ENCODE results near the gene CA7. TPM values are rescaled to one million over a fixed set of nuclear protein-coding genes. Genes with fewer than 3 reads are reported as not detected.

CA7 gene
- total and polyA plus RNA-seq, 2 experiments from 2014 or later = 0.65 TPM; not detected in 1

DNA sequence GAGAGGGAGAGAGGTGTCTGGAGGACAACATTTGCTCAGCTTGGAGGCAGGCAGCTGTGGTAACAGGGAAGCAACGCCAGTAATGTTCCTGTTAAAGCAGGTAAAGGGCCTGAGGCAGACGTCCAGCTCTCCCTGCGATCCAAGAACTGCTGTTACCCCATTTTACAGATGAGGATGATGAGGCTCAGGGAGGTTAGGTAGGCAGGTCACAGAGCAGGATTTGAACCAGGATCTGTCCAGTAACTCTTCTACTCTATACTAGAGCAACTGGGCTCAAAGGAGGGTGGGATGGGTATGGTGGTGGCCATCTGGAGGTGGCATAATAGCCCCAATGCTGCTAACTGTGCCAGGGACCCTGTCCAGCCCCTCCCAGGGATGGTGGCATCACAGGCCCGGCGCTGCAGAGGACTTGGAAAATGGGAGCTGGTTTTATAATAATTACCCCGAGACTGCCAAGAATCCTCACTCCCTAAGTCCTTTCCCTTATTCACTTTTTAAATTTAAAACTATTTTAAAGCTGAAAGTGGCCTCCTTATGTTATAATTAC lies 12.0 kb downstream of the CA7 start:
- Histone ChIP-seq H3K27me3 (replicated peaks; ENCODE audit: insufficient read depth) (0 out of 2 replicates have a peak, but pooled peaks cover 4% of the 10 kb centered on the region), H3K27ac (no peak overlapping the region), H3K9me2 (ENCODE audit: insufficient read depth) (no peaks in the 10 kb centered on the region), H4K20me1 (ENCODE audit: insufficient read depth) (no peaks in the 10 kb centered on the region), H3K4me1 (ENCODE audit: insufficient read depth) (no peaks in the 10 kb centered on the region), H3K4me3 (no peak overlapping the region), H3K36me3 (ENCODE audit: low read depth) (no peaks in the 10 kb centered on the region), H2AFZ (no peak overlapping the region), H3K9ac (no peak overlapping the region), H3K79me2 (ENCODE audit: insufficient read depth) (no peaks in the 10 kb centered on the region), H3K4me2 (ENCODE audit: unreplicated experiment) (no peak overlapping the region), H3K9me3 (ENCODE audit: low read depth) (no peaks in the 10 kb centered on the region), H3F3A (ENCODE audit: insufficient read depth) (no peaks in the 10 kb centered on the region)
- no peak for TF ChIP-seq EZH2phosphoT487 (IDR thresholded peaks at IDR 0.05; ENCODE audit: insufficient read depth, low read depth)
- no peak for TF ChIP-seq EZH2 (IDR thresholded peaks at IDR 0.05; ENCODE audit: insufficient read depth, poor library complexity, severe bottlenecking)
- in situ Hi-C loops (cut with MboI) = loop anchor here (25.0 kb wide), 1 partner anchor 444 kb away; no protein-coding TSS in a partner anchor
- 74 to 76% methylated on average over 6 of the region's 6 CpGs for WGBS, 2 experiments (ENCODE audit: low coverage in 1 of 2, low lambda C conversion rate in 2 of 2, missing lambda C conversion rate in 2 of 2)
- DNase-seq = no peak

DNA sequence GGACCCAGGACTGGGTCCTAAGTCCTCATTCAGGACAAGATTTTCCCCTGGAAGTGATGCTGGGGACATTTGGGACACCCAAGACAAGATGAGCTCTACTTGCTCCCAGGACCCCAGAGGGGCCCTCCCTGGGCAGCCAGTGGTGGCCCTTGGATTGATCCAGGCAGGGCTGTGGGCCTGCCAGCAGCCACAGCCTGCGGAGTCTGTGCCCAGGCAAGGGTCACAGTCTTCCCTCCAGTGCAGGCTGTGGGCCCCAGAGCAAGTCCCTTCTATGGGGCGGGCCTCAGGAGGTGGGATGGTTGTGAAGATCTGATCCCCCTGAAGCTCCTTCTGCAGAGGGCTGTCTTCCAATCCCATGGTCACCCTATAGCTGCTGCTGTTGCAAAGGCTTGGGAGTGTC lies 12.6 kb downstream of the CA7 start:
- H3K9me2 ChIP-seq (ENCODE audit: insufficient read depth) = no peaks in the 10 kb centered on the region
- H3K36me3 ChIP-seq (ENCODE audit: low read depth) = no peaks in the 10 kb centered on the region
- no peaks in the 10 kb centered on the region for H3F3A ChIP-seq (ENCODE audit: insufficient read depth)
- no peaks in the 10 kb centered on the region for H4K20me1 ChIP-seq (ENCODE audit: insufficient read depth)
- no peaks in the 10 kb centered on the region for H3K4me1 ChIP-seq (ENCODE audit: insufficient read depth)
- no peak for DNase-seq
- no peak overlapping the region for H3K9ac ChIP-seq
- no peaks in the 10 kb centered on the region for H3K79me2 ChIP-seq (ENCODE audit: insufficient read depth)
- H2AFZ ChIP-seq = no peak overlapping the region
- in situ Hi-C loops (cut with MboI) = loop anchor here (25.0 kb wide), 1 partner anchor 444 kb away; no protein-coding TSS in a partner anchor
- no peak overlapping the region for H3K27ac ChIP-seq
- H3K4me3 ChIP-seq = no peak overlapping the region
- 0 out of 2 replicates have a peak, but pooled peaks cover 4% of the 10 kb centered on the region for H3K27me3 ChIP-seq (replicated peaks; ENCODE audit: insufficient read depth)
- no peak for TF ChIP-seq EZH2 (IDR thresholded peaks at IDR 0.05; ENCODE audit: insufficient read depth, poor library complexity, severe bottlenecking)
- no peak for TF ChIP-seq EZH2phosphoT487 (IDR thresholded peaks at IDR 0.05; ENCODE audit: insufficient read depth, low read depth)
- no peak overlapping the region for H3K4me2 ChIP-seq (ENCODE audit: unreplicated experiment)
- 88 to 90% methylated on average over 2 of the region's 2 CpGs for WGBS, 2 experiments (ENCODE audit: low coverage in 1 of 2, low lambda C conversion rate in 2 of 2, missing lambda C conversion rate in 2 of 2)
- no peaks in the 10 kb centered on the region for H3K9me3 ChIP-seq (ENCODE audit: low read depth)

DNA sequence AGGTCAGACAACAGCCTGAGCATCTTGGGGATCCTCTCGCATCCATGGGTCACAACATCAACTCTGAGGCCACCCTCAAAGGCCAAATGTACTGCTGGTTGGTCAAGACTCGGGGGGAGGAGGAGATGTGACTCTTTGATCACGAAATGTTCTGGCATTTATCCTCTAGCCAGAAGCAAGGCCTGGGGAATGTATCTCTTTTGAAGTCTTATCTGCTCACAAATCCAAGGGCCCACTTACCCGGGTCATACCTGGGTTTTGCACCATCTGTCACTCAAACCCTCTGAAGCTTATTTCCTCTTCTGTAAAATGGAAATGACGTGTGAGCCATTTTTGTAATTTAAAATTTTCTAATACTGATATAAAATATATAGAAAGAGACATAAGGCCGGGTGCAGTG lies 13.2 kb downstream of the CA7 start:
- 47 to 58% methylated on average over 6 of the region's 6 CpGs for whole genome bisulfite sequencing, 2 experiments (ENCODE audit: low coverage in 1 of 2, low lambda C conversion rate in 2 of 2, missing lambda C conversion rate in 2 of 2)
- H3K79me2 ChIP-seq (ENCODE audit: insufficient read depth) = no peaks in the 10 kb centered on the region

DNA sequence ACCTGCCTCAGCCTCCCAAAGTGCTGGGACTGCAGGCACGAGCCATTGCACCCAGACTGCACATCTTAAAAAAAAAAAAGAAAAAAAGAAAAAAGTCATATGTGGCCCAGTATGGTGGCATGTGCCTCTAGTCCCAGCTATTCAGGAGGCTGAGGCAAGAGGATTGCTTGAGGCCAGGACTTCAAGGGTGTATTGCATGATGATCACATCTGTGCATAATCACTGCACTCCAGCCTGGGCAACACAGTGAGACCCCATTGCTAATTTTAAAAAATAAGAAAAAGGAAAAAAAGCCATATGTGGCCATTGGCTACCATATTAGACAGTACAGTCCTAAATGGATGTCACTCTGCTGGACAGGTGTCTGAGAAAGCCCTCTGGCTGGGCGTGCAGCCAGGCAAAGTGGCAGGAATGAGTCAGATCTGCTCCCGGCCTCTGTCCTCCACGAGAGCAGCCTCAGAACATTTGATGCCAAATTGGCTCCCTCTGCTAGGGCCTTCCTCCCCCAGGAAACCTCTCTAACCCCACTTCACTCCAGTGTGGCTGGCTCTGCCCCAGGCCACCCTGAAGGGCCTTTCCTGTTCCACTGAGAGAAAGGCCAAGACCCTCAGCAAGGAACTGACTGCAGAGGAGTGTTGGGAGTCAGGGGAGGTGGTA lies 14.7 kb downstream of the CA7 start:
- Histone ChIP-seq H3K4me2 (ENCODE audit: unreplicated experiment) (no peak overlapping the region), H3K4me1 (ENCODE audit: insufficient read depth) (no peaks in the 10 kb centered on the region), H3K9me2 (ENCODE audit: insufficient read depth) (no peaks in the 10 kb centered on the region), H4K20me1 (ENCODE audit: insufficient read depth) (no peaks in the 10 kb centered on the region), H3K36me3 (ENCODE audit: low read depth) (no peaks in the 10 kb centered on the region), H2AFZ (no peak overlapping the region), H3F3A (ENCODE audit: insufficient read depth) (no peaks in the 10 kb centered on the region), H3K27me3 (replicated peaks; ENCODE audit: insufficient read depth) (no peaks in the 10 kb centered on the region), H3K4me3 (no peak overlapping the region), H3K27ac (no peak overlapping the region), H3K9me3 (ENCODE audit: low read depth) (no peaks in the 10 kb centered on the region), H3K79me2 (ENCODE audit: insufficient read depth) (no peaks in the 10 kb centered on the region), H3K9ac (no peak overlapping the region)
- TF ChIP-seq EZH2phosphoT487 (IDR thresholded peaks at IDR 0.05; ENCODE audit: insufficient read depth, low read depth) = no peak
- TF ChIP-seq EZH2 (IDR thresholded peaks at IDR 0.05; ENCODE audit: insufficient read depth, poor library complexity, severe bottlenecking) = no peak
- peak; percentile 81 for DNase-seq
- WGBS, 2 experiments (ENCODE audit: low coverage in 1 of 2, low lambda C conversion rate in 2 of 2, missing lambda C conversion rate in 2 of 2) = 26 to 29% methylated on average over 4 of the region's 4 CpGs
- in situ Hi-C loops (cut with MboI) = loop anchor here (25.0 kb wide), 1 partner anchor 447 kb away; no protein-coding TSS in a partner anchor

More for the DNA sequence above, 13.2 kb downstream of the CA7 start:
- Histone ChIP-seq H3K4me2 (ENCODE audit: unreplicated experiment) (no peak overlapping the region), H3K27ac (no peak overlapping the region), H2AFZ (no peak overlapping the region), H3K9me3 (ENCODE audit: low read depth) (no peaks in the 10 kb centered on the region), H3K36me3 (ENCODE audit: low read depth) (no peaks in the 10 kb centered on the region), H3K27me3 (replicated peaks; ENCODE audit: insufficient read depth) (0 out of 2 replicates have a peak, but pooled peaks cover 4% of the 10 kb centered on the region), H3K9ac (no peak overlapping the region), H4K20me1 (ENCODE audit: insufficient read depth) (no peaks in the 10 kb centered on the region), H3F3A (ENCODE audit: insufficient read depth) (no peaks in the 10 kb centered on the region), H3K9me2 (ENCODE audit: insufficient read depth) (no peaks in the 10 kb centered on the region), H3K4me3 (no peak overlapping the region), H3K4me1 (ENCODE audit: insufficient read depth) (no peaks in the 10 kb centered on the region)
- in situ Hi-C loops (cut with MboI) = loop anchor here (25.0 kb wide), 1 partner anchor 445 kb away; no protein-coding TSS in a partner anchor
- no peak for TF ChIP-seq EZH2 (IDR thresholded peaks at IDR 0.05; ENCODE audit: insufficient read depth, poor library complexity, severe bottlenecking)
- no peak for TF ChIP-seq EZH2phosphoT487 (IDR thresholded peaks at IDR 0.05; ENCODE audit: insufficient read depth, low read depth)
- no peak for DNase-seq
